Right lung (tissue), 10 donors: ENCODE results near the gene CST8. TPM values are rescaled to one million over a fixed set of nuclear protein-coding genes. Genes with fewer than 3 reads are reported as not detected.
A peak's percentile ranks its signal among the peaks of the same experiment; 100 is the strongest.
"Not testable (repeated sequence)": the region's sequence is repeated elsewhere in the genome, so short reads cannot be mapped to it uniquely, and the experiment has no call there.

Experiments
- DNase-seq, 2 donors: peaks; one replicate each; pipeline ENCODE4 v3.0.0-alpha.2; 2013
- long read RNA-seq, 8 donors: transcript quantifications; one replicate each; lab custom pipeline, GENCODE V29; 2026
- polyA plus RNA-seq, 5 donors: library from polyadenylated mRNA; unstranded; fragments of 120-200 nt; gene quantifications; one replicate each; pipeline versions ENCODE4 v1.2.1 to v1.2.3, GENCODE V29; 2013; ENCODE audit warnings: inconsistent platforms in 1 of 5, low replicate concordance in 1 of 5; ENCODE audit not compliant: insufficient read length in 5 of 5, insufficient read depth in 1 of 5

The CST8 gene, protein sequence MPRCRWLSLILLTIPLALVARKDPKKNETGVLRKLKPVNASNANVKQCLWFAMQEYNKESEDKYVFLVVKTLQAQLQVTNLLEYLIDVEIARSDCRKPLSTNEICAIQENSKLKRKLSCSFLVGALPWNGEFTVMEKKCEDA
- polyA plus RNA-seq, result not detected
- long read RNA-seq, donor 1, result 0 reads
- long read RNA-seq, donor 2, result 0 reads
- long read RNA-seq, donor 3, result 0 reads
- long read RNA-seq, donor 4, result 0 reads
- long read RNA-seq, donor 5, result 0 reads
- long read RNA-seq, donor 6, result 0 reads
- long read RNA-seq, donor 7, result 0 reads
- long read RNA-seq, donor 8, result 0 reads

DNA sequence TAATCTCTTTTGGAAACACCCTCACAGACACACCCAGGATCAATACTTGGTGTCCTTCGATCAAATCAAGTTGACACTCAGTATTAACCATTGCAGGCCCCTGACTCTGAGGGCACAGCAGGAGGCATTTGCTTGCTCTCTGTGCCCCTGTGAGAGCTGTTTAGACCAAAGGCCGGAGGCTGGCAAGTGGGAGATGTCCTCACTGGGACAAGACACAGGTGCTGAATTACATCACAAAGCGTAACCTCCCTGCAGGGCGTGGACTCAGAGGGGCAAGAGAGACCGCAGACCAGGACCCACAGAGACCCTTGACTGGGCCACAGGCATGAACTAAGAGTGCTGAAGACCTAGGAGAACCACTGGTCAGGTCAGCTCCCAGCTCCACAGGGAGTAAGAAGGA, at the start of gene CST8:
TSS of gene CST8 (plus strand) at position 301 of the 400 bp plus-strand sequence. CDS start 551 bp downstream, outside the sequence.
- DNase-seq, result no peak

- DNase-seq, result peak in 1 of 2 donors; percentile 55
These were observed 49.0 kb upstream of the CST8 start for GRCh38 chr20:23441850-23442313.

DNA sequence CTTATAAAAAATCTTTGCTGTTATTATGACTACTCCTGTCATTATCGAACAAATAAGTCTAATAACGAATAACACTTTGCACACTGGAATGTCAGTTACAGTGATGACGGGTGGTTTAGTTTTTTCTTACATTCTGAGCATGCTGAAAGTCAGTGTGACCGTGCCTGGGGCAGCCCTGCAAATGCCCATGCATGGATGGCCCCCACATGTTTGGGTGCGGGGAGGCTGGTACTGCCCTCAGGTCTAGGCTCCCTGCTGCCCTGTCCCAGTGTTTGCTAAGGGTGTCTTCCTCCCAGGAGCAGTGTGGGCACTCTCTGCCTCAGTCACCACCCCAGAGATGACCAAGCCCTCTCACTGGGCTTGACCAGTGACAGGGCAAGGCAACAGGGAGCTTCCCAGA, 48.5 kb upstream of the CST8 start:
- DNase-seq, result no peak

- DNase-seq, result no peak
These were observed 46.1 kb upstream of the CST8 start for GRCh38 chr20:23444859-23445258.

DNA sequence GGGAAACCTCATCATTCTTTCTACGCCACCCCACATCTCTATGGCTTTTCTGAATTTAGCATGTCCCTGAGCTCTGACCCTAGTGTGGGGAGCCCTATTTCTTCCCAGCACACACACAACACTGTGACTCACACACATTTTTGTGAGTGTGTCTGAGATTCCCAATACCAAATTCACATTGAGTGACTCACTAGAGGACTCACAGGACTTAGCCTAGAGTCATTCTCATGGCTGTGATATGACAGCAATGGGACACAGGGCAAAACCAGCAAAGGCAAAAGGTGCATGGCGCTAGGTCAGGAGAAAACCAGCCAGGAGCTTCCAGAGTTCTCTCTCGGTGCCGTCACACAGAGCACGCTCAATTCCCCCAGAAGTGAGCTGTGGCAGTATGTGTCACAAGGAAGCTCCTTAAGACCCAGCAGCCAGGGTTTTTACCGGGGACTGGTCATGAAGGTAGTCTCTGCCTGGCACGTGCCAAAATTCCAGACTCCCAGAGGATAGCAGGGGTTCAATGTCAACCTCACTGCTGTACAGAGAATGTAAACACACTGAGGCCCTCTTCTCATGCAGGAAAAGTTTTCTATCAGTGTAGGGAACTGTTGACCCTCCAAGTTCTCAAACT, 45.2 kb upstream of the CST8 start:
- no peak for DNase-seq

DNA sequence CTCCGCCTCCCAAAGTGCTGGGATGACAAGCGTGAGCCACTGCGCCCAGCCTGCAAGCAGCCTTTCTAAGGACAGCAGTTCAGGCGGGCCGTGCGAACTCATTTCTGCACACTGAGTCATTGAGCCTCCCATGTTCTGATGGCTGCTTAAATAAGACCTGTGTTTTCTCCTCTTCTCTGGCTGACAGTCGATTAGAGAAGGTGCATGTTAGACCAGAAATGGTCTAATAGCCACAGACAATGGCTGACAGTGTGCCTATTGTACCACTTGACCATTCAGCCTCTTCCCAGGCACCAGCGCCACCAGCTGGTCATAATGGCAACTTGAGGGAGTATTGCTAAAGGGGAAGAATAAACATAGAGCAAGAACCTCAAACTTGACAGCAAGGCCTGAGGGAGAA, 44.4 kb upstream of the CST8 start:
- no peak for DNase-seq

DNA sequence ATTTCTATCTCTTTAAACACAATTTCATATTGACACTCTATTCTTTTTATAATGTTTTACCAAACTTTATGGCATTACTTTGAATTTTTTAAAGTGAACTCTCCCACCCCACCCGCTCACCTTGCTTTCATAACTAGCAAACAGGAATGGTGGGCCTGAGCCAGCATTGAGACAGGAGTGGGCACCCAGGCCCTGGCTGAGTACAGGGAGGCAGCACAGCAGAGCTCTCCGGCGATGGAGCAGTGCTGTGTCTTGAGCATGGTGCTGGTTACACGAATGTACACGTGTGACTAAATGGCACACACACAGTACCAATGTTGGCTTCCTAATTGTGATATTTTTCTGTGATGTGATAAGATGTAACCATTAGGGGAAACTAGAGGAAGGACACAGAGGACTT, 42.8 kb upstream of the CST8 start:
- no peak for DNase-seq

- DNase-seq, result no peak
These were observed 41.5 kb upstream of the CST8 start for GRCh38 chr20:23449421-23449820.

DNA sequence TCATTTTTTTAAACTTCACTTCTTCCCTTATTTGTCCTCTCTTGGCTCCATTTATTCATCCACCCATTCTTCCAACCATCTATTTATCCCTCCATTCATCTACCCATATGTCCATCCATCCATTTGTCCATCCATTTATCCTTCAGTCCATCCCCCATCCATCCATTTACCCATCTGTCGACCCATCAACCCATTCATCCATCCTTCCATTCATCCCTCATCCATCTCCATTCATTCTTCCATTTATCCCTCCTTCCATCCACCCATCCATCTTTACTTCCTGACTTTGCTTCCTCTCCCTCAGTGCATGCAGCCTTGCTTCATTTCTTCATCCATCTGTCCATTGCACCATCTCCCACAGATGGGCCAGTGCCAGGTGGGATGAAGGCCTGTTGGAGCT, 40.0 kb upstream of the CST8 start:
- DNase-seq, result no peak

GRCh38 chr20:23451956-23452487, 38.9 kb upstream of the CST8 start:
- no peak for DNase-seq

DNA sequence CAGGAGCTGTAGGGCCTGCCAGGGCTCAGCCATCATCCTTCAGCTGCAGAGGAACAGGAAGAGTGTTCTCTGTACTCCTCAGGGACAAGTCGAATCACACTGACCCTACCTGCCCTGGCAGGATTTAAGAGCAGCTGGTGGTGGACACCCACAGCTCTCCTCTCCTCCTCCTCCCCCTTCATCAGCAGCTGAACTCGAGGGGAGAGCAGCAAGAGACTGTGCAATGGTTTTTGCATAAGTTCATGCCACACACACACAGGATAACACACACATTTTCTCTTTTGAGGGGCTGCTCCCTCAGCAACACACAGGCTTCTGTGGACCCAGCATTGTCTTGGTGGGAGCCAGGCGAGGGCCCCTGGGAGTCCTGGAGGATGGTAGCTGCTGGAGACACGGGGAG, 38.1 kb upstream of the CST8 start, which contains the start of gene CST11:
TSS of gene CST11 (minus strand) at position 101 of the 400 bp plus-strand sequence. CDS start at position 36, 65 bp downstream.
- DNase-seq, result no peak

DNA sequence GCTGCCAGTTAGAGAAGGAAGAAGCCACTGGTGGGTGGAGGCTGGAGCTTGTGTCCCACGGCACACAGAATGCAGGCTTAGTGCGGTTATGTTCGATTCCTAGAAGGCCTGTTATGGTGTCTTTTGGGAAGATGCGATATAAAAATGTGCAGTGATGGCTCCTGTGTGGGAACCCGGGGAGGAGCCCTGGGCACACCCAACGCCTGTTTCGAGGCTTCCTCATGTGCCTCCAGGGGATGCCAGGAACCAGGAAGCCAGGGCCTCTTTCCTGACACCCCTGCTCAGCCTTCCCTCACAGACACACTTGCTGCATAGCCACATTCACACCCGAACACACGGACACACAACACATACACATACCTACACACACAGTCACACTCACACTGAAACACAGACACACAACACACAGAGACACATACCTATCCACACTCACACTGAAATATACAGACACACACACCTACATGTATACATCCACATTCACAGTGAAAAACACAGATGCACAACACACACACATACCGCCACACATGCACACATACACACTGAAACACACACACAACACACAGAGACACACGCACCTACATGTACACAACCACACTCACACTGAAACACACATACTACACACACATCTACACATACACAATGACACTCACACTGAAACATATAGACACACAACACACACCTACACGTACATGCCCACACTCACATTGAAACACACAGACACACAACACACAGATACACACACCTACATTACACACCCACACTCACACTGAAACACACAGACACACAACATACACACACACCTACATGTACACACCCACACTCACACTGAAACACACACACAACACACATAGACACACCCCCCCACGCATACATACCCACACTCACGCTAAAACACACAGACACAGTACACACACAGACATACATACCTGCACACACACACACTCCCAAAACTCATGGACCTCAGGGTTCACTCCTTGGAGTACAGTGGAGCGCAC, 37.1 kb upstream of the CST8 start:
- DNase-seq, result no peak

- no peak for DNase-seq
These were observed 36.1 kb upstream of the CST8 start for GRCh38 chr20:23454816-23455215.

- DNase-seq, result no peak
These were observed 35.3 kb upstream of the CST8 start for GRCh38 chr20:23455639-23456038.

- no peak for DNase-seq
These were observed 34.5 kb upstream of the CST8 start for GRCh38 chr20:23456409-23456808.

- DNase-seq, result no peak
These were observed 34.0 kb upstream of the CST8 start for GRCh38 chr20:23456873-23457272.

DNA sequence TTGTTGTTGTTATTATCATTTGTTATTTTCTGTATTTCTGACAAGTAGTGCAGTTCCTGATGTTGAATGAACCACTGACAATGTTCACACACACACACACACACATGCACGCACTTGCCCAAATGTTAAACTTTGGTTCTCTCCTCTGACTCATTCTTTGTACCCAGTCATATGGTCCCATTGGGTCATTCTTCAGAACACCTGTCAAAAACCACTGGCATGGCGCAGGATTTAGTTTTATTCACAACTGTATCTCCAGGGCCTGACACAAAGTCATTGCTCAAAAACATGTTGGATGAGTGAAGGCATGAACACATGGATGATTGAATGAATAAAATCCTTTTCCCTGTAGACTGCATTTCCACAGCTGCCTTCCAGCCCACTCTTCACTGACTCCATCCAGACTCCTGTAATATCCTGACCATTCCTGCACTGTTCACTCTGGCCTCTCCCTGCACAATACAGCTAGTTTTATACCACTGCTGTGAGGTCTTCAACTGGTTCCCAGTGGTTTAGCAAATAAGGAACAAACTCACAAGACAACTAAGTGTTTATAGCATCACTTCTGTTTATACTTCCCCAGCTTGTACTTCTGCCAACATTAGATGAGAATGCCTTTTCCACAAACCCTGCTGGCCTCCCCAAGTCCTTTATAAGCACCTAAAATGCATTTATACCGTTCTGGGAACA, 31.3 kb upstream of the CST8 start:
- no peak for DNase-seq

DNA sequence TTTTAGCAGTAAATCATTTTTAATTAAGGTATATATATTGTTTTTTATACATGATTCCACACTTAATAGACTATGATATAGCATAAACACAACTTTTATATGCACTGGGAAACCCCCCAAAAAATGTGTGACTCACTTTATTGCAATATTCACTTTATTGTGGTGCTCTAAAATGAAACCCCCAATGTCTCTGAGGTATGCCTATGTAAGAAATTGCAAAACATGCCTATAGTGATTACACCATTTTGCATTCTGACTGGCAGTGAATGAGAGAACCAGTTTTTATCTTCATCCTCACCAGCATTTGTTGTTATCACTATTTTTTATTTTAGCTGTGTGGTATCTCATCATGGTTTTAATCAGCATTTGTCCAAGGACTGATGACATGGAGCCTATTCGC, 29.7 kb upstream of the CST8 start:
- no peak for DNase-seq

DNA sequence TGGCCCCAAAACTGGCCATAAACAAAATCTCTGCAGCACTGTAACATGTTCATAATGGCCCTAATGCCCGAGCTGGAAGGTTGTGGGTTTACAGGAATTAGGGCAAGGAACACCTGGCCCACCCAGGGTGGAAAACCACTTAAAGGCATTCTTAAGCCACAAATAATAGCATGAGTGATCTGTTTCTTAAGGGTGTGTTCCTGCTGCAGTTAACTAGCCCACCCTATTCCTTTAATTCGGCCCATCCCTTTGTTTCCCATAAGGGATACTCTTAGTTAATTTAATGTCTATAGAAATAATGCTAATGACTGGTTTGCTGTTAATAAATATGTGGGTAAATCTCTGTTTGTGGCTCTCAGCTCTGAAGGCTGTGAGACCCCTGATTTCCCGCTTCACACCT, 24.0 kb upstream of the CST8 start:
- DNase-seq, result not testable (repeated sequence)

DNA sequence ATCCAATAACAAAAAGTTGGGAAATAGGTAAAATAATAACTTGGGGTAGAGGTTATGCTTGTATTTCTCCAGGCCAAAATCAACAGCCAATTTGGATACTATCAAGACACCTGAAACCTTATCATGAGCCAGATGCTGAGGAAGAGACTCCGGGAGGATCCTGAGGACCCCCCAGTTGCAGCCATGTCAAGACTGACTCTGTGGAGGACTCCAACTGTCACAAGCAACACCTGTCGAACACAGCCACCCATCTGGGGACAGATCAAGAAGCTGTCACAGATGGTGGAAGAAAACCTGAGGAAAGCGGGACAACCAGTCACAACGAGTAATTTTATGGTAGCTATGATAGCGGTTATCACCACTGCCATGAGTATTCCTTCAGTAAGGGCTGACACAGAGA, 18.6 kb upstream of the CST8 start:
- not testable (repeated sequence) for DNase-seq

GRCh38 chr20:23473293-23473692, 17.6 kb upstream of the CST8 start:
- DNase-seq, result not testable (repeated sequence)
